SH-SY5Y (cell line): ENCODE data around the gene TMEM53.

Experiments
- GATA2 ChIP-seq: IDR thresholded peaks from 2 replicates; pipeline ENCODE4 v1.6.1; 2011; ENCODE audit warnings: mild to moderate bottlenecking, low read depth, low read length
- GATA3 ChIP-seq: IDR thresholded peaks from 2 replicates; pipeline ENCODE4 v1.6.1; 2011; ENCODE audit warnings: low read depth, mild to moderate bottlenecking, low read length, moderate library complexity

- no peak for TF ChIP-seq GATA3
- TF ChIP-seq GATA2 = no peak
These were observed 41.7 kb downstream of the TMEM53 start for GRCh38 chr1:44632598-44632997.
